H1 (cell line): Measurements from ENCODE around the gene YIPF1. TPM values are rescaled to one million over a fixed set of nuclear protein-coding genes. Genes with fewer than 3 reads are reported as not detected.

ENCODE experiments used
- NRF1 ChIP-seq: IDR thresholded peaks from 2 replicates; pipeline ENCODE4 v1.6.1; 2011; ENCODE audit warnings: mild to moderate bottlenecking, low read depth, low read length, improper control_type of control experiment
- SP1 ChIP-seq: IDR thresholded peaks from 2 replicates; pipeline ENCODE4 v1.6.1; 2011; ENCODE audit warnings: low read depth, low read length
- polyA plus RNA-seq, 7 experiments: library from polyadenylated mRNA; depleted of rRNA in 3 of 7; stranded (reverse) in 5 of 7; unstranded in 2 of 7; fragments of >200 nt in 5 of 7; fragments of 200-250 nt in 2 of 7; gene quantifications; 1 replicate in 5 of 7; 2 replicates in 1 of 7; 4 replicates in 1 of 7; pipeline versions ENCODE4 v1.2.1 to v1.2.3, GENCODE V29; 2011 to 2013; ENCODE audit warnings: missing spikeins in 2 of 7, mixed read lengths in 2 of 7
- total RNA-seq: library from RNA; stranded (reverse); fragmentation: NEBNext Ultra II Directional; extraction: Animal tissue kit (Norgen Biotek cat#: 25700); gene quantifications from 2 replicates; pipeline ENCODE4 v1.2.1, GENCODE V29; 2021

YIPF1 gene
- total and polyA plus RNA-seq, 2 of the 8 experiments (the other 6 are each of a cell fraction or from before 2014, with no cell fraction given): 31.8 to 53.7 TPM

- TF ChIP-seq SP1 (no peak), NRF1 (no peak)
These were observed 79.1 kb downstream of the YIPF1 start (continued) for GRCh38 chr1:53810497-53810896.
